Heart left ventricle (tissue), 13 donors: ENCODE results near the gene B4GALNT2.

Source experiments
- POLR2A ChIP-seq, 2 donors: fragments of 450-650 bp; IDR thresholded peaks; one replicate each; pipeline ENCODE4 v1.6.1; 2017; ENCODE audit warnings: antibody characterized with exemption in 2 of 2, mild to moderate bottlenecking in 2 of 2, moderate library complexity in 2 of 2
- TF ChIP-seq, protein P1 (sequence below), 12 donors: fragments of 200-600 bp; sonication (generic) in 4 of 12; IDR thresholded peaks; one replicate each; pipeline versions ENCODE4 v1.5.0 to v1.8.0; 2018 to 2022; ENCODE audit warnings: antibody characterized with exemption in 12 of 12, mild to moderate bottlenecking in 5 of 12
- donor health status: ischemic (EF 13 %, LVEDD 7.1; RV severe dilation, severe dysfunction).
- donor health status: DM: no; HTN: yes; CAD: no.
- donor health status: DM: no; HTN: no; CAD: no.
- donor health status: ischemic (EF 25% LVEDD 6.9; RV normal size, moderate dysfunction).
- donor health status: ischemic (EF 25% LVEDD 5.7; RV mildly dilated, moderate dysfunction).
- donor health status: ischemic (EF 35%, LVEDD 5.7; RV mildly dilated, moderate dysfunction).
- donor health status: nonischemic (EF 11% LVEDD 7.7; RV severe dilation, severe dysfunction).
- donor health status: DM: yes; HTN: yes; CAD: no.
- donor health status: PGD.
- donor health status: ischemic (EF 29% LVEDD 5.4; RV normal size, mild dysfunction).
- donor health status: nonischemic (EF 23%, LVEDD 6.1; RV moderate dilation, normal function).

DNA sequence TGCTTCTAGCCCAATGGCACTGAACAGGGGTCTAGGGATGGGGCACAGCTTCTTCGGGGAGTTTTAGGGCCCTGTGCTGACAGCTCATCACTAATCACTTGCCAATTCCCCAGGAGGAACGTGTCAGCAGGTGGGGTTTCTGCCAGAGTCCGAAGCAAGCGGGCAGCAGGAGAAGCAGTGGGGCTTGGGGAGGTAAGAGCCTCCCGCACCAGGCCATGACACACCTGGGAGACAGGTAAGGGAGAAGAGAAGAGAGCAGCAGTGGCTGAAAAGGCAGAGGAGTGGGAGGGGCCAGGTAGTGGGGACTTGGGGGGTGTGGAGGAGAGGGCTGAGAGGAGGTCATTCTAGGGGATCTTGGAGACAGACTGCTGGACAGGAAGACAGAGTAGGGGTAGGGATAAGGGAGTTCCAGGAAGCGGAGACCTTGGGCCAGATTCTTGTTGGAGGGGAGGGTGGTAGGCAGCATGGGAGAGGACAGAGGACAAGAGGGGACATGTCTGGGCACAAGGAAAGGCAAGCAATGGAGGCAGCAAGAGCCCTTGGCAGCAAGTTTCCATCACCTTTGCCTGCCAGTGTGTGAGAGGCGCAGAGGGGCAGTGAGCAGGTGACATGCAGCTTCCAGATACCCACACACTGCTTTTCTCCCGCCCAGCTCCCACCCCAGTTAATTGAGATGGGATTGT lies 93.1 kb downstream of the B4GALNT2 start:
- TF ChIP-seq, protein P1, sequence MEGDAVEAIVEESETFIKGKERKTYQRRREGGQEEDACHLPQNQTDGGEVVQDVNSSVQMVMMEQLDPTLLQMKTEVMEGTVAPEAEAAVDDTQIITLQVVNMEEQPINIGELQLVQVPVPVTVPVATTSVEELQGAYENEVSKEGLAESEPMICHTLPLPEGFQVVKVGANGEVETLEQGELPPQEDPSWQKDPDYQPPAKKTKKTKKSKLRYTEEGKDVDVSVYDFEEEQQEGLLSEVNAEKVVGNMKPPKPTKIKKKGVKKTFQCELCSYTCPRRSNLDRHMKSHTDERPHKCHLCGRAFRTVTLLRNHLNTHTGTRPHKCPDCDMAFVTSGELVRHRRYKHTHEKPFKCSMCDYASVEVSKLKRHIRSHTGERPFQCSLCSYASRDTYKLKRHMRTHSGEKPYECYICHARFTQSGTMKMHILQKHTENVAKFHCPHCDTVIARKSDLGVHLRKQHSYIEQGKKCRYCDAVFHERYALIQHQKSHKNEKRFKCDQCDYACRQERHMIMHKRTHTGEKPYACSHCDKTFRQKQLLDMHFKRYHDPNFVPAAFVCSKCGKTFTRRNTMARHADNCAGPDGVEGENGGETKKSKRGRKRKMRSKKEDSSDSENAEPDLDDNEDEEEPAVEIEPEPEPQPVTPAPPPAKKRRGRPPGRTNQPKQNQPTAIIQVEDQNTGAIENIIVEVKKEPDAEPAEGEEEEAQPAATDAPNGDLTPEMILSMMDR (IDR thresholded peaks at IDR 0.05), result no peak
- TF ChIP-seq POLR2A (IDR thresholded peaks at IDR 0.05), result no peak
